ENCODE measurements around the gene KDM8.

Gene KDM8

GRCh38 chr16:27232061-27232900, 29.0 kb downstream of the KDM8 start:
- DNase-seq = no peak

DNA sequence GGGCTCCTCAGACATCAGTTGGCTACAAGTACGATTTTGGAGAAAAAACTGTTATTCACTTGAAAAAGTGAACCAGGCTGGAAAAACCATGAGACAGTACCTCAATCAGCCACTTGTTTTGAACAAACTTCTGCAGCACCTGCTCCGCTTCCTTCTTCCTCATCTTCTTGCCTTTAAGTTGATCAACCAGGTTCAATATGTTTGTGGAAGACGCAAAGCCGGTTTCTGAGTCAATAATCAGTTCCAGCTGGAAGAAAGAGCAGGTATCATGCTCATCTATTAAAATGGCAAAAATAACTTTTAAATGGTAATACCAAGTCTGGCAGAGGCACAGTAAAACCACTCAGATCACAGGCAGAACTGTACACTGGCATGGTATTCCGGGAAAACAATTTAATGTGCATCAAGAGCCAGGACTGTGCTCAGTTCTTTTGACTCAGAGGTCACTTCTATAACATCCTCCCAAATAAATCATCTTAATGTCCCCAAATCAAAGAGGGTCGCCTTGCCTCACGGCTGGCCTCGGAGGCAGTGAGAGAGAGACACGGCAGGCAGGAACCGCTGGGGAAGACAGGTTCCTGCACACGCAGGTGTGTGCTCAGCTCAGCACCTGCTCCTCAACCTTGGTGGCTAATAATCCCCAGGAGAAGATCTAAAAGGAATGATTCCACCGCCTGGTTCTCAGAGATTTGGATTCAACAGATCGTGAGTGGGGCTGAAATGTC, 29.7 kb downstream of the KDM8 start:
- DNase-seq = no peak

DNA sequence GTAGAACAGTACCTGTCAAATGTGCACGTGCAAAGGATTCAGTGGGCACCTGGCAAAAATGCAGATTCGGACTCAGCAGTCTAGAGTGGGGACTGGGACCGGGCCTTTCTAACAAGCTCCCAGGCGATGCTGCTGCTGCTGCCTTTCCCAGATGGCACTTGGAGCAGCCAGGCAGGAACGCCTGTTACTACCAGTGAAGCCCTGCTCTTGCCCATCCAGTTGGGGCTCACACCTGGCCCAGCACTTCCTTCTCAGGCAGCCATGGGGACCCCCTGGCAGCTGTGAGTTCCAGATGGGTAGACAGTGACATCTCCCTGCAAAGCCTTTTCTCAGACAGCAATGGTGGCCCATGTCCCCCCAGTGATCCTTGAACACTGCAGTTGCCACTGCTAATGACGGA, 30.4 kb downstream of the KDM8 start:
- no peak for DNase-seq

GRCh38 chr16:27234171-27234570, 30.8 kb downstream of the KDM8 start:
- no peak for DNase-seq

GRCh38 chr16:27234603-27235002, 31.3 kb downstream of the KDM8 start:
- DNase-seq = no peak

DNA sequence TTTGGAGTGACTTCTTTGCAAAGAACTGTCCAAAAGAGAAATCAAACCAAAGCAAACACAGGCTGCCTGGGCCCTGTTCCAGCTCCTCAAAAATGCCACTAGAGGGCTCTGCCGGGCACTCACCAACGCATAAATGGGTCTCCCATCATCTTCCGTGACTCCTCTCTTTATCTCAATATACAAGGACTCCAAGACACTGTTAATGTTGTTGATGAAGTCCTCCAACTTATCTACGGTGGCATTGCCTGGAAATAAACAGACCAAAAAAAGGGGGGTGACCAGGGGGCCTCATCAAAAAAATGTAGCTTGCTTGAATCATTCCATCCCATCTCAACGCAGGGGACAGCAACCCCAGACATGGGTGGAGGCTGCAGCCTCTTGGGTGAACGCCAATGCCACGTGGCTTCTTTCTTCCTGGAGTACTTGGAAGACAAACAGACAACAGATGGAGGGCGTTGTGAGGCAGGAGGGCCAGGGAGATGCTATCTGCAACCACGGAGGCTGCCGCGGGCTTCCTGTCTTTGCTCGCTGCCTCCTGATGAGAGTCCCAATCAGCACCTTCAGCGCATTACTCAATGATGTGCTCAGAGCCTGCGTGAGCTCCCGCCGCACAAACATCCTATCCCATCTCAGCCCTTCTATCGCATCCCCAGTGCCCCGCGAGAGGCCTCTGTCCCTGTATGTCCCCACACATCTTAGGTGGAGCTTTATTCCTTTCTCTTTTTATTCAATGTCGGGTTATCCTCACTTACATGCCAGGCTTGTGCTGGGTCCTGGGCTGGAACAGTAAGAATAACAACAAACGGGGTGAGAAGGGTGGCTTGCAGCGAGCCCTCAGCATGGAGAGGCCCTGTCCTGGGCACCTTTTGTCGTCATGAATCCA, 32.0 kb downstream of the KDM8 start:
- peak; percentile 93 for DNase-seq

- no peak for DNase-seq
These were observed 32.6 kb downstream of the KDM8 start for GRCh38 chr16:27235938-27236245.

DNA sequence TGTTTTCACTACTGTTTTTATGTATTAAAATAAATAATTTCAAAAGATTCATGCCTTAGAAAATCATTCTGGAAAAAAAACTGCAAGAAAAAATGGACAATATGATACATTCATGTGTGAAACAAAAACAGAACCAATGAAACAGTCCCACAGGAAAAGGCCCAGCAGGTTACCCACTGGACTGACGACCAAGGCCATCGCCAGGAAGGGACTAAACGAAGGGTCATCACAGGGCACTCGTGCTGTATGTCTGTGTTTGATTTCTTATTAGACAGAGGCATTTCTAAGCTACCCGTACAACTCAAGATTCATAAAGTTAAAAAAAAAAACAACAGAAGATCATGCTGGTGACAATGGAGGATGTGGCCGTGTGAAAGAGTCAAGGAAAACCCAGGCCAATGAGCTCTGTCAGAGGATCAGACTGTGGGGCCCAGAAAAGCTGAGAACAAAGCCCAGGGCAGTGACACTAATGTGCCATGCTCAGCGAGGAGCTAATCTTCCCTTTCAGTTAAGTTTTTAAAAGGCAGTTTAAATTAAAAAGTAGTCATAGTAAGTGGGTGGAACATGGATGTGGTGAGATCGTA, 33.4 kb downstream of the KDM8 start:
- DNase-seq = peak; percentile 65

GRCh38 chr16:27237219-27238015, 34.1 kb downstream of the KDM8 start:
- DNase-seq = peak; percentile 77

DNA sequence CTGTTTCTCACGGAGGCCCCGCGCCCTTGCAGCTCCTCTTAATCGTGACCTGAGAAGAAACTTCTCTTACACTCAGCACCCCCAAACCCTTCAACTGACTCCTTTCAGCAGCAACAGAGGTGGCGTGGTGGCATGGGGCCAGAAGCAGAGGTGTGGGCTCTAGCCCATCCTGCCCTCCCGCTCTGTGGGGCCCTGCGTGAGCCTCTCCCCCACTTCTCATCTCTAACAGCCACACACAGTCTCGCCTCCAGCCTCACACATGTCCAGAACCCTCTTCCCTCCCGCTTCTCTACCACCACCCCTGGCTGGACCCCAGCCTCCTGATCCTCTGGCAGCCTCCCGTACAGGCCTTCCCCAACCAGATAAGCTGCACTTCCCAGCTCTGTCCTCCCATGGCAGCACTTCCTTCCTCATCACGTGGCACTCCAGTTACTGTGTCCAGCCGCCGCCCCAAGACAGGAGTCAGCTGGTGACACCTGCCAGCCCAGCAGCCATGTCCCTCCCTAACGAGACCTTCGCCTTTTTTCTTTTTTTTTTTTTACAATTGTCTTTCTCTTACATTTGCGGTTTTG, 34.8 kb downstream of the KDM8 start:
- peak; percentile 43 for DNase-seq

GRCh38 chr16:27238591-27238990, 35.3 kb downstream of the KDM8 start:
- no peak for DNase-seq

DNA sequence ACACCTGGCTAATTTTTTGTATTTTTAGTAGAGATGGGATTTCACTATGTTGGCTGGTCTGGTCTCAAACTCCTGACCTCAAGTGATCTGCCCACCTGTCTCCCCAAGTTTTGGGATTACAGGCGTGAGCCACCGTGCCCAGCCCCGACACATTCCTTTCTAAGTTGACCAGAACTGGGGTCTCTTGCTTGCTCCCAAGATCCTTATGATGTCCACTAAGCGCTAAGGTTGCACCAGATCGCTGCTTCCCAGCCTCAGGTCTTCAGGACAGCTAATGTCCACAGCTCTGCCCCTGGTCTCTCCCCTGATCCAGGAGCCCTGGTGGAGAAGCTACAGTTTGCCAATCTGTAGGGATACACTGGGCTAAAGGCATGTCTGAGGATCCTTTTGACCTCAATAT, 35.7 kb downstream of the KDM8 start:
- no peak for DNase-seq

GRCh38 chr16:27239906-27240655, 36.8 kb downstream of the KDM8 start:
- no peak for DNase-seq

- DNase-seq = no peak
These were observed 37.7 kb downstream of the KDM8 start for GRCh38 chr16:27240948-27241531.

DNA sequence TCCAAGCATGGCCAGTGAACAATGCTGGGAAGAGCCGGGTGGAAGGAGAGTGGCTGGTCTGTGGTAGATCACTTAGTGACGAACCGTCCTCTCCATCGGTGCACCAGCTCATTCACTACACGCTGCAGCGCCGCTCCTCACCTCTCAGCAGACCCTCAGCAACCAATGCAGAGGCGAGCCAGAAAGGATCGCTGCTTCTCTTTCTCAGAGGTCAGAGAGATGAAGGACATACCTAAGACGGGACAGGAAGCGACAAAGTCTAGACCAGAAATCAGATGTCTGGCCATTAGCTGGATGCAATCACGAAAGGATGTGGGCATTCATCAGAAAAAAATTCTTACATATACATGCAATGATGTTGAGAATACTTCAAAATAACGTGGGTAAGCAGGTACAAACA, 38.3 kb downstream of the KDM8 start:
- DNase-seq = no peak

- DNase-seq = no peak
These were observed 39.1 kb downstream of the KDM8 start for GRCh38 chr16:27242398-27242797.

DNA sequence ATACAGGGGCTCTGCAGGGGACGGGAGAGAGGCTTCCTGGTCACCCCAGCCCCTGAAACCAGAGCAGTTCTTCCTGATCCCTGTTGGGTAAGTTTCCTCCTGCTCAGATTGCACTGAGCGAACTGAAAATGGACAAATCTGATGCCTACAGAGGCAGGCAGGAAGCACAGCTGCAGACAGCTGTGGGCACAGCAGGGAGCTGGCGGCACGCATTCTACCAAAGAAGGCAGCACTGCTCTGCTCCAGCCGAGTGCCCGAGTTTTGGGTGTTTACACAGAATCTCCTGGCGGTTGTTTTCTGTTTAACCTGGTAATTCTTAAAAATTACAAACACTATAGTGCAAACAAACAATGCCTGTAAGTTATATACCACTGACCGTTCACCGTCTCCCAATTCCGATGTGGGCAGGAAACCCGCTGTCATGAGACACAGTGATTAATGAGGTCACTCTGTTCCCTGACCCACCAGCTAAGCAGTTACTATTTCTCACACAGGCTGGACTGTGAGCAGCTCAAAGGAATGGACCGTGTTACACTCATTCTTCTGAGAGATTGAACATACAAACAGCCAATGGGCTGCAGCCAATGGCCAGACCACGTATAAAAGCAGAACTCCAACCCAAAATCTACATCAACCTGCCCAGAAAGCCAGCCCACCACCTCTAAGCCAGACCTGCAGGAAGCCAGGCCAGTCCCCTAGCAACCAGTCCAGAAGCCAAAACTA, 39.7 kb downstream of the KDM8 start:
- no peak for DNase-seq

DNA sequence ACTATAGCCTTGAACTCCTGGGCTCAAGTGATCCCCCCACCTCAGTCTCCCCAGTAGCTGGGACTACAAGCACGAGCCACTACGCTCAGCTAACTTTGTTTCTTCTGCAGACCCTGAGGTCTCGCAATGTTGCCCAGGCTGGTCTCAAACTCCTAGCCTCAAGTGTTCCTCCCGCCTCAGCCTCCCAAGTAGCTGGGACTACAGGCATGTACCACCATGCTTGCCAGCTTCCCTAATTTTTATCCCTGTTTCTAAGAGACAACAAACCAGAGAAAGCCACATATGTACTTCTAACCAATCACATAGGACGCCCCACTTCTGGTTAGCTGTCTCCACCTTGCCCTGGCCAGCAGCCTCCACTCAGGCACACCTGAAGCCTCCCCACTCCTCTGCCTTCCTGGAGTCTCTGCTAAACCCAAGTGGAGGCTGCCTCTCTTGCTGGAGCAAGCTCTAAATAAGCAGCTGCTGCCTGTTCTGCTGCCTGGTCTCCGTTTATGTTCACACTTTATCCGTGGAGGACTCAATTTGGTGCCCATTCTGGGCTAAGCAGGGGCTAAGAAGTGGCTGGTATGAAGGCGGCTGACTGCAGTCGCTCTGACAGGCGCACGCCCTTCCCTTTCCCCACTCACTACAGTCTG, 40.5 kb downstream of the KDM8 start:
- DNase-seq = no peak

DNA sequence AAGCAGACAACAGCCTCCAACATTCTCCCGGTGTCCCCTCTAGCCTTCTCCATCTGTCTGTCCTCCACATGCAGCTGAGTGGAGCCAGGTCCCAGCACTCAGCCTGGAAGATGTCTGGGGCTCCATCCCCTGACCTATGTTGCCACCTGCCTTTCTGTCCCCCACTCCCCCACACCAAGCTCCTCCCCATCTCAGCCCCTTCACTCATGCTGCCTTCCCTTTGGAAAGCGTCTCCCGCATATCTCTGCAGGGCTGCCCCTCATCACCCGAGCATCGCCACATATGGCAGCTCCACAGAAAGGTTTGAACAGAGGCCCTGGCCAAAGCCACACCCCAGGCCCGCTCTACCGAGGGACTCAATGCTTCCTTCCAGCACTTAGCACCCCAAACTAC, 41.0 kb downstream of the KDM8 start:
- no peak for DNase-seq
